A204.1 (cell line): ENCODE measurements around the gene MIS18A.
A peak's percentile ranks its signal among the peaks of the same experiment; 100 is the strongest.
"Not testable (repeated sequence)": the region's sequence is repeated elsewhere in the genome, so short reads cannot be mapped to it uniquely, and the experiment has no call there.

Experiments used
- FAIRE-seq: peaks from 2 replicates; lab custom pipeline; 2012; peaks lifted over from hg19 to GRCh38; lab: Jason Lieb, UNC

MIS18A gene

GRCh38 chr21:32304998-32305397 lies 26.1 kb upstream of the MIS18A start:
- no peak for FAIRE-seq

GRCh38 chr21:32303385-32303784 lies 24.5 kb upstream of the MIS18A start:
- FAIRE-seq = no peak

GRCh38 chr21:32302560-32302959 lies 23.7 kb upstream of the MIS18A start:
- no peak for FAIRE-seq

GRCh38 chr21:32301596-32301995 lies 22.7 kb upstream of the MIS18A start:
- FAIRE-seq = no peak

GRCh38 chr21:32300117-32300681 lies 21.4 kb upstream of the MIS18A start:
- no peak for FAIRE-seq

- no peak for FAIRE-seq
Measured at GRCh38 chr21:32299695-32300094, 20.8 kb upstream of the MIS18A start.

- FAIRE-seq = no peak
Measured at GRCh38 chr21:32298658-32299081, 19.8 kb upstream of the MIS18A start, which contains the start of gene MRAP. MRAP (plus strand) TSS chr21:32298855; CDS start chr21:32298972, 117 bp downstream.

- no peak for FAIRE-seq
Measured at GRCh38 chr21:32298148-32298559, 19.3 kb upstream of the MIS18A start.

GRCh38 chr21:32297449-32297848 lies 18.6 kb upstream of the MIS18A start:
- no peak for FAIRE-seq

- FAIRE-seq = no peak
Measured at GRCh38 chr21:32285476-32285875, 6.6 kb upstream of the MIS18A start.

- FAIRE-seq = no peak
Measured at GRCh38 chr21:32282992-32283391, 4.1 kb upstream of the MIS18A start.

- no peak for FAIRE-seq
Measured at GRCh38 chr21:32281531-32281930, 2.7 kb upstream of the MIS18A start.

GRCh38 chr21:32279377-32279680 lies 480 bp upstream of the MIS18A start:
- FAIRE-seq = no peak

- no peak for FAIRE-seq
Measured at GRCh38 chr21:32278103-32278502, 746 bp downstream of the MIS18A start.

GRCh38 chr21:32276671-32277070 lies 2.2 kb downstream of the MIS18A start:
- no peak for FAIRE-seq

- FAIRE-seq = no peak
Measured at GRCh38 chr21:32270748-32271147, 8.1 kb downstream of the MIS18A start.

- FAIRE-seq = not testable (repeated sequence)
Measured at GRCh38 chr21:32265321-32265720, 13.5 kb downstream of the MIS18A start.

GRCh38 chr21:32261929-32262328 lies 16.9 kb downstream of the MIS18A start:
- FAIRE-seq = no peak

- FAIRE-seq = no peak
Measured at GRCh38 chr21:32260130-32260529, 18.7 kb downstream of the MIS18A start.

- FAIRE-seq = not testable (repeated sequence)
Measured at GRCh38 chr21:32258786-32259048, 20.1 kb downstream of the MIS18A start.

GRCh38 chr21:32257962-32258785 lies 20.7 kb downstream of the MIS18A start:
- peak; percentile 83 for FAIRE-seq

- FAIRE-seq = no peak
Measured at GRCh38 chr21:32256873-32257620, 21.8 kb downstream of the MIS18A start.

GRCh38 chr21:32256251-32256650 lies 22.6 kb downstream of the MIS18A start:
- FAIRE-seq = no peak

- FAIRE-seq = no peak
Measured at GRCh38 chr21:32253215-32253641, 25.6 kb downstream of the MIS18A start.
